CD4-positive, alpha-beta T cell (primary cell): ENCODE results near the gene KRTAP5-6. TPM values are rescaled to one million over a fixed set of nuclear protein-coding genes. Genes with fewer than 3 reads are reported as not detected.

Experiments used
- ATAC-seq: fragments of 200-7000 bp; cut with Tn5 transposase; one replicate; pipeline ENCODE4 v1.10.0; 2022; ENCODE audit warnings: mild to moderate bottlenecking; ENCODE audit not compliant: poor library complexity
- CTCF ChIA-PET: fragments of 350-600 bp; sonication (Branson Sonifier 250); formaldehyde crosslinking; loops from one replicate; lab custom pipeline; 2021; ENCODE audit warnings: antibody characterized with exemption, inconsistent platforms; lab: Charles Lee
- POLR2A ChIA-PET: fragments of 350-600 bp; sonication (Branson Sonifier 250); formaldehyde crosslinking; loops from one replicate; lab custom pipeline; 2021; ENCODE audit warnings: antibody characterized with exemption, inconsistent platforms; lab: Charles Lee
- DNase-seq, 14 experiments: peaks; one replicate each; pipeline ENCODE4 v3.0.0-alpha.2; 2013 to 2020; ENCODE audit warnings: mixed read lengths in 2 of 14
- H3K27ac ChIP-seq, 2 donors: one replicate each; pipeline versions ENCODE4 v1.5.1 to v1.7.0; 2013; ENCODE audit warnings: low read length in 2 of 2, low read depth in 1 of 2, mild to moderate bottlenecking in 1 of 2
- H3K27me3 ChIP-seq, 2 experiments: 1 replicate in 1 of 2; 2 replicates in 1 of 2; pipeline versions ENCODE4 v1.6.1 to v1.7.0; 2013; ENCODE audit warnings: low read length in 2 of 2, control low read depth in 1 of 2, mild to moderate bottlenecking in 1 of 2, moderate library complexity in 1 of 2; ENCODE audit not compliant: insufficient read depth in 2 of 2, control insufficient read depth in 1 of 2
- H3K36me3 ChIP-seq: one replicate; pipeline ENCODE4 v1.6.1; 2013; ENCODE audit warnings: low read length, control low read depth; ENCODE audit not compliant: insufficient read depth
- H3K4me1 ChIP-seq: one replicate; pipeline ENCODE4 v1.6.1; 2013; ENCODE audit warnings: low read length, control low read depth; ENCODE audit not compliant: insufficient read depth
- H3K4me3 ChIP-seq: one replicate; pipeline ENCODE4 v1.5.1; 2013; ENCODE audit warnings: mild to moderate bottlenecking, low read length, moderate library complexity
- H3K9me3 ChIP-seq, 2 experiments: 1 replicate in 1 of 2; 2 replicates in 1 of 2; pipeline versions ENCODE4 v1.6.1 to v1.7.0; 2013; ENCODE audit warnings: low read length in 2 of 2, mild to moderate bottlenecking in 2 of 2, control low read depth in 1 of 2, moderate library complexity in 1 of 2; ENCODE audit not compliant: control insufficient read depth in 1 of 2, insufficient read depth in 1 of 2
- H3K27ac Mint-ChIP-seq: one replicate; pipeline ENCODE4 v1.8.0; 2020; ENCODE audit warnings: mixed read lengths
- H3K27me3 Mint-ChIP-seq: one replicate; pipeline ENCODE4 v1.8.0; 2021; ENCODE audit warnings: mixed read lengths
- H3K36me3 Mint-ChIP-seq: one replicate; pipeline ENCODE4 v1.8.0; 2021; ENCODE audit warnings: low read depth, mixed read lengths
- H3K4me1 Mint-ChIP-seq: one replicate; pipeline ENCODE4 v1.8.0; 2021; ENCODE audit warnings: low read depth, mixed read lengths
- H3K4me3 Mint-ChIP-seq: one replicate; pipeline ENCODE4 v1.8.0; 2020; ENCODE audit warnings: mild to moderate bottlenecking, mixed read lengths
- H3K9me3 Mint-ChIP-seq: one replicate; pipeline ENCODE4 v1.8.0; 2020; ENCODE audit warnings: mixed read lengths
- CTCF ChIP-seq: fragments of 200-600 bp; IDR thresholded peaks from one replicate; pipeline ENCODE4 v1.8.0; 2022; ENCODE audit warnings: antibody characterized with exemption, mild to moderate bottlenecking
- intact Hi-C, 2 experiments: fragments of 100-400 bp; cut with DNase I in 1 of 2; cut with micrococcal nuclease in 1 of 2; formaldehyde crosslinking; loops; one replicate each; pipeline versions ENCODE4 v1.15.1 to v1.9.0; 2023 to 2025; cut with DNase I, micrococcal nuclease
- total RNA-seq, 174 experiments: library from RNA in 2 of 174; stranded (reverse) in 2 of 174; gene quantifications; one replicate each; pipeline ENCODE4 v1.2.3 and lab custom pipeline; 2021 to 2026

Gene KRTAP5-6
- total RNA-seq, 2 experiments from 2014 or later: not detected

GRCh38 chr11:1736447-1736992 is 39.5 kb downstream of the KRTAP5-6 start:
- no peaks in the 10 kb centered on the region for H3K36me3 ChIP-seq
- peaks cover 12 to 26% of the 10 kb centered on the region in 2 experiments for H3K9me3 ChIP-seq
- Mint-ChIP-seq H3K4me1 (peaks cover 15% of the 10 kb centered on the region), H3K9me3 (peaks cover 4% of the 10 kb centered on the region), H3K27ac (no peak overlapping the region), H3K27me3 (peaks cover 20% of the 10 kb centered on the region), H3K36me3 (no peaks in the 10 kb centered on the region), H3K4me3 (no peak overlapping the region)
- ChIA-PET CTCF (no interaction called here), POLR2A (no interaction called here)
- ATAC-seq (no peak), DNase-seq (no peak)
- TF ChIP-seq CTCF: no peak
- H3K27me3 ChIP-seq: peaks cover 0 to 5% of the 10 kb centered on the region in 2 experiments
- H3K4me3 ChIP-seq: no peak overlapping the region
- intact Hi-C loops: loop anchor here in 1 of 2 experiments (5.0 kb wide), 1 partner anchor 41 kb away; no protein-coding TSS in a partner anchor
- H3K27ac ChIP-seq: no peak overlapping the region
- H3K4me1 ChIP-seq: peaks cover 9% of the 10 kb centered on the region

GRCh38 chr11:1737080-1737757 is 40.2 kb downstream of the KRTAP5-6 start:
- no peak for TF ChIP-seq CTCF
- Histone ChIP-seq H3K4me3 (no peak overlapping the region), H3K36me3 (no peaks in the 10 kb centered on the region), H3K27ac (no peak overlapping the region), H3K9me3 (peaks cover 12 to 26% of the 10 kb centered on the region in 2 experiments), H3K27me3 (peaks cover 0 to 5% of the 10 kb centered on the region in 2 experiments), H3K4me1 (peaks cover 9% of the 10 kb centered on the region)
- ChIA-PET CTCF (no interaction called here), POLR2A (no interaction called here)
- peaks cover 14% of the 10 kb centered on the region for H3K27me3 Mint-ChIP-seq
- intact Hi-C loops: loop anchor here in 1 of 2 experiments (5.0 kb wide), 1 partner anchor 40 kb away; no protein-coding TSS in a partner anchor
- H3K4me1 Mint-ChIP-seq: peaks cover 13% of the 10 kb centered on the region
- H3K36me3 Mint-ChIP-seq: no peaks in the 10 kb centered on the region
- H3K27ac Mint-ChIP-seq: no peak overlapping the region
- DNase-seq (no peak), ATAC-seq (no peak)
- H3K9me3 Mint-ChIP-seq: peaks cover 4% of the 10 kb centered on the region
- H3K4me3 Mint-ChIP-seq: no peak overlapping the region

- ATAC-seq (no peak), DNase-seq (no peak)
- H3K9me3 ChIP-seq: peaks cover 12 to 26% of the 10 kb centered on the region in 2 experiments
- Mint-ChIP-seq H3K36me3 (no peaks in the 10 kb centered on the region), H3K4me3 (no peak overlapping the region), H3K9me3 (peaks cover 4% of the 10 kb centered on the region), H3K27ac (no peak overlapping the region), H3K4me1 (peaks cover 10% of the 10 kb centered on the region), H3K27me3 (peaks cover 13% of the 10 kb centered on the region)
- H3K27me3 ChIP-seq: peaks cover 0 to 3% of the 10 kb centered on the region in 2 experiments
- no peak for TF ChIP-seq CTCF
- no peaks in the 10 kb centered on the region for H3K36me3 ChIP-seq
- ChIA-PET CTCF (no interaction called here), POLR2A (no interaction called here)
- H3K27ac ChIP-seq: no peak overlapping the region
- no peak overlapping the region for H3K4me3 ChIP-seq
- intact Hi-C loops: loop anchor here in 1 of 2 experiments (5.0 kb wide), 1 partner anchor 39 kb away; no protein-coding TSS in a partner anchor
- peaks cover 9% of the 10 kb centered on the region for H3K4me1 ChIP-seq
Observed at GRCh38 chr11:1738380-1738779, 41.4 kb downstream of the KRTAP5-6 start.
